Measurements from ENCODE around the gene RELB.
A peak's percentile ranks its signal among the peaks of the same experiment; 100 is the strongest.
"Not testable (repeated sequence)": the region's sequence is repeated elsewhere in the genome, so short reads cannot be mapped to it uniquely, and the experiment has no call there.

RELB gene, protein sequence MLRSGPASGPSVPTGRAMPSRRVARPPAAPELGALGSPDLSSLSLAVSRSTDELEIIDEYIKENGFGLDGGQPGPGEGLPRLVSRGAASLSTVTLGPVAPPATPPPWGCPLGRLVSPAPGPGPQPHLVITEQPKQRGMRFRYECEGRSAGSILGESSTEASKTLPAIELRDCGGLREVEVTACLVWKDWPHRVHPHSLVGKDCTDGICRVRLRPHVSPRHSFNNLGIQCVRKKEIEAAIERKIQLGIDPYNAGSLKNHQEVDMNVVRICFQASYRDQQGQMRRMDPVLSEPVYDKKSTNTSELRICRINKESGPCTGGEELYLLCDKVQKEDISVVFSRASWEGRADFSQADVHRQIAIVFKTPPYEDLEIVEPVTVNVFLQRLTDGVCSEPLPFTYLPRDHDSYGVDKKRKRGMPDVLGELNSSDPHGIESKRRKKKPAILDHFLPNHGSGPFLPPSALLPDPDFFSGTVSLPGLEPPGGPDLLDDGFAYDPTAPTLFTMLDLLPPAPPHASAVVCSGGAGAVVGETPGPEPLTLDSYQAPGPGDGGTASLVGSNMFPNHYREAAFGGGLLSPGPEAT

DNA sequence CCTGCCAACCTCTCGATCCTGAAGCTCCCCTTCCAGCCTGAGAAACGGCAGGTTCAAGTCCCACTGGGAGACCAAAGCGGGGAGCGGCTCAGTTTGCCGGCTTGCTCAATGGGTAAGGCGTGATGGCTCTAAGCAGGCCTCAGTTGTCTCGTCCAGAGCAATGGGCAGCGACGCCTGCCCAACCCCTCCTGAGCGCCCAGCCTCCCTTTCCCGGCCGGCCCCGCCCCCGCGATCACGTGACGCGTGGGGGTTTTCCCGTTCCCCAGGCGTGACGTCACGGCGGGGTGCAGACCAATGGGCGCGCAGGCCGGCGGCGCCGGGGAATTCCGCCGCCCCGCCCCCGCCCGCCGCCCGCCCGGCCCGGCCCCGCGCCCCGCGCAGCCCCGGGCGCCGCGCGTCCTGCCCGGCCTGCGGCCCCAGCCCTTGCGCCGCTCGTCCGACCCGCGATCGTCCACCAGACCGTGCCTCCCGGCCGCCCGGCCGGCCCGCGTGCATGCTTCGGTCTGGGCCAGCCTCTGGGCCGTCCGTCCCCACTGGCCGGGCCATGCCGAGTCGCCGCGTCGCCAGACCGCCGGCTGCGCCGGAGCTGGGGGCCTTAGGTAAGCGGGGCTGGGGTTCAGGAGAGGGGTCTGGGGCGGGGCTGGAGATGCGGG is at the start of gene RELB:
RELB (plus strand) TSS at position 378 of the 653 bp plus-strand sequence; CDS start at position 494, 116 bp downstream.
- DNase-seq = peak; percentile 38

GRCh38 chr19:44954278-44954648 is 47.0 kb upstream of the RELB start:
- DNase-seq = no peak

- peak; percentile 93 for DNase-seq
Observed at GRCh38 chr19:44954649-44955504, 46.4 kb upstream of the RELB start, which contains the start of gene CLPTM1. Gene CLPTM1 (plus strand): TSS chr19:44955380. CDS start chr19:44955396, 16 bp downstream.

- DNase-seq = no peak
Observed at GRCh38 chr19:44955505-44956439, 45.5 kb upstream of the RELB start.

- no peak for DNase-seq
Observed at GRCh38 chr19:44957526-44957925, 43.7 kb upstream of the RELB start.

GRCh38 chr19:44958090-44958489 is 43.2 kb upstream of the RELB start:
- DNase-seq = no peak

DNA sequence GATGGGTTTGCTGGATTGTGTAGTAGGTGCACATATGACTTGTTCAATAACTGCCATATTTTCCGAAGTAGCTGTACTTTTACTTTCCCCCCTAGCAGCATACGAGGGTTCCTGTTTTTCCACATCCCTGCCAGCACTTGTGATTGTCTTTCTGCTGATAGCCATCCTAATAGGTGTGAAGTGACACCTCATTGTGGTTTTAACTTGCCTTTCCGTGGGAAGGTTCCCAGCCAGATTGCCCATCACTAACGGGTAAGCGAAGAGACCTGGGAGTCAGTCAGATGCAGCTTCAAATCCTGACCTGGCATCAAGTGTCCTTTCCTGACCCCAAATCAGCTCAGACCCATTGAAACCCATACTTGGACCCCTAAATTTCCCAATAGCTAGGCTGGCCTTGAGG is 41.6 kb upstream of the RELB start:
- no peak for DNase-seq

DNA sequence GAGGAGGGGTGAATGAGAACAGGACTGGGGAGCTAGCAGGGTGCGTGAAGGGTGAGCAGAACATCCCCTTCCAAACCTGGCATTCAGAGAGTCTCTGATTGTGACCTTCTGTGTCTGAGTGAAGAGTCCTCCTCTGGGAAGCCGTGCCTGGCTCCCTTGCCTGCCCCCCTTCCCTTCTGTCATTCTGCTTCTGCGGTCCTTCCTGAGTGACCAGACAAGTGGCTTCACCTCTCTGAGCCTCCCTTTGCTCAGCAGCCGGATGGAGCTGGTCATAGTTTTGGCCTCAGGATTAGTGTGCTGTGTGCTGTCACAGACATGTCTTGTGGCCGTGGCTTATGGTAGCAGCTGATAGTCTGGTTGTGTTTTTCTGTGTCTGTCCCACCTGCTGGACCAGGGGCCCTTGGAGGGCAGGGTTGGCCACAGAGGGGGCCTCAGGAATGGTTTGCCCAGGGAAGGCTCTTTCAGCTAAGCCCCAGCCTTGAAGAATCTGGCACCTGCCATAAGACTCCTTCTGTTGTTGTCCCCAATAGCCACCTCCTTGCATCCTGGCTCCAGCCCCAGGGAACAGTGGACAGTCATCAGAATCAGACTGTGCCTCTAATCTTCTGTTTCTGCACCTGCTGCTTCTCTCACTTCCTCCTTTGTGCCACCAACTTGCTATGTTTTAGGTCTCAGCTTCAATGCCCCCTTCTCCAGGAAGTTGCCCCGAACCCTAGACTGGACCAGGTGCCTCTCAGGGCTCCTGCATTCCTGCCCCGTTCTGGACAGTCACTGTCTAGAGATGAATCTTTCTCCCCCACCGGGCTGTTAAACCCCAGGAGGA is 40.1 kb upstream of the RELB start:
- DNase-seq = no peak

- DNase-seq = no peak
Observed at GRCh38 chr19:44961821-44962220, 39.4 kb upstream of the RELB start.

DNA sequence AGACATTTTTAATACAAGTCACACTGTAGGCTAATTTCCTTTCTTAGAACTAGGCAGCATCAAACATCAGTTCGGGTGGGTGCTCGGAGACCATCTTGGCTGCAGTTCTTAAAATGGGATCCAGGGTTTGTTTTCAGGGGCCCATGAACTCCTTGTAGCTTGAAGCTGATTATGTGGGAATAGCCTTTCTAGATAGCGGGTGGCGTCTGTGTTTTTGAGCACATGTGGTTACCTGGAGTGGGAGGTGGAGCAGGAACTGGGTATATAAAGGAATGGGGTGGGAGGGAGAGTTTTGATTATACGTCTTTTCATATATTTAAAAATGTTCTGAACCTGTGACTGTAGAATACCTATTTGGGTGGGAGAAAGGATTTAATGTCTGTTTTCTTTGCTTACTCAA is 33.1 kb upstream of the RELB start:
- DNase-seq = no peak

- no peak for DNase-seq
Observed at GRCh38 chr19:44968670-44969069, 32.6 kb upstream of the RELB start.

DNA sequence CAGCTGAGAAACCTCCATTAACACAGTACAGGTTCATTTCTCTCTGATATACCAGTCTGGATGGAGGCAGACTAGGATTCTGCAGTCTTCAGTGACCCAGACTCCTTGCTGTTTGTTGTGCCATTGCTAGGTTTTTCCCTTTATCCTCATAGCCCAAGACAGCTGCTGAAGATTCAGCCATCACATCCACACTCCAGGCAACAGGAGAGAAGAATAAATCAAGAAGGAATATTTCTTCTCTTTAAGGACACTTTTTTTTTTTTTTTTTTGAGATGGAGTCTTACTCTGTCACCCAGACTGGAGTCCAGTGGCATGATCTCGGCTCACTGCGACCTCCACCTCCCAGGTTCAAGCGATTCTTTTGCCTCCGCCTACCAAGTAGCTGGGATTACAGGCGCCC is 31.8 kb upstream of the RELB start:
- no peak for DNase-seq

DNA sequence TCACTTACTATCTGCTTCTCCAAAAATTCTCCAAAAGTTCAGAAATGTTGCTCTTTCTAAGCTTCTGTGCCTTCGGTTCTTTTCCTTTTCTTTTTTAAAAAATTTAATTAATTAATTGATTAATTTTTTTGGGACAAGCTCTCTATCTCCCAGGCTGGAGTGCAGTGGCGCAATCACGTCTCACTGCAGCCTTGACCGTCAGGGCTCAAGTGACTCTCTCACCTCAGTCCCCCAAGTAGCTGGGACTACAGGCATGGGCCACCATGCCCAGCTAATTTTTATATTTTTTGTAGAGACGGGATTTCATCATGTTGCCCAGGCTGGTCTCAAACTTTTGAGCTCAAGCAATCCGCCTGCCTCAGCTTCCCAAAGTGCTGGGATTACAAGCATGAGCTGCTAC is 29.8 kb upstream of the RELB start:
- not testable (repeated sequence) for DNase-seq

DNA sequence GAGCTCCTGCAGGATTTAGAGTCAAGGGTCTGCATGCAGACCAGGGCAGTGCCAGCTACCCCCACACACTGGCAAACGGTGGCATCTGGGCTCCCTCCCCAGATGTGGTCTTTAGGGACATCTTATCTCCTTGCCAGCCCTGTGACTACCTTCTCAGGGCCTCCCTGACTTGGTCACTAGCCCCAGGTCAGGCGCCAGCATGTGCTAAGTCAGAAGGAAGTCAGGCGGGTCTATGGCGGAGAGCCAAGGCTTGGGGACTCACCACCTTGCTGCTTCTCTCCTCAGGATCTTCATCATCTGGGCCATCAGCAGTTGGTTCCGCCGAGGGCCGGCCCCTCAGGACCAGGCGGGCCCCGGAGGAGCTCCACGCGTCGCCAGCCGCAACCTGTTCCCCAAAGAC is 28.5 kb upstream of the RELB start:
- DNase-seq = no peak

- DNase-seq = no peak
Observed at GRCh38 chr19:44973982-44974735, 27.1 kb upstream of the RELB start.

- DNase-seq = no peak
Observed at GRCh38 chr19:44974857-44975256, 26.4 kb upstream of the RELB start.

DNA sequence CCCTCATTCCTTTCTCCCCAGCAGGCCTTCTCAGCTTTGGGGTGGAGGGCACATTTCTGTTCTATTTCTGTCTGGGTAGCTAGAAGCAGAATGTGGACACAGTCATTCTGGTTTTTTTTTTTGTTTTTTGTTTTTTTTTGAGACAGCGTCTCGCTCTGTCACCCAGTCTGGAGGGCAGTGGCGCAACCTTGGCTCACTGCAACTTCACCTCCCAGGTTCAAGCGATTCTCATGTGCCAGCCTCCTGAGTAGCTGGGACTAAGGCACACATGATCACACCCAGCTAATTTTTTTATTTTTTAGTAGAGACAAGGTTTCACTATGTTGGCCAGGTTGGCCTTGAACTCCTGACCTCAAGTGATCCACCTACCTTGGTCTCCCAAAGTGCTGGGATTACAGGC is 25.8 kb upstream of the RELB start:
- no peak for DNase-seq

- no peak for DNase-seq
Observed at GRCh38 chr19:44984005-44984404, 17.3 kb upstream of the RELB start.

GRCh38 chr19:44985445-44985844 is 15.8 kb upstream of the RELB start:
- DNase-seq = no peak

- DNase-seq = no peak
Observed at GRCh38 chr19:44986389-44986788, 14.9 kb upstream of the RELB start.

Data from NCI-H2107 (cell line).